MV-4-11 (cell line): ENCODE data around the gene SPHK2.

Source experiments
- DNase-seq: peaks from one replicate; lab custom pipeline; 2025; lab: John Stamatoyannopoulos, UW

SPHK2 gene

DNA sequence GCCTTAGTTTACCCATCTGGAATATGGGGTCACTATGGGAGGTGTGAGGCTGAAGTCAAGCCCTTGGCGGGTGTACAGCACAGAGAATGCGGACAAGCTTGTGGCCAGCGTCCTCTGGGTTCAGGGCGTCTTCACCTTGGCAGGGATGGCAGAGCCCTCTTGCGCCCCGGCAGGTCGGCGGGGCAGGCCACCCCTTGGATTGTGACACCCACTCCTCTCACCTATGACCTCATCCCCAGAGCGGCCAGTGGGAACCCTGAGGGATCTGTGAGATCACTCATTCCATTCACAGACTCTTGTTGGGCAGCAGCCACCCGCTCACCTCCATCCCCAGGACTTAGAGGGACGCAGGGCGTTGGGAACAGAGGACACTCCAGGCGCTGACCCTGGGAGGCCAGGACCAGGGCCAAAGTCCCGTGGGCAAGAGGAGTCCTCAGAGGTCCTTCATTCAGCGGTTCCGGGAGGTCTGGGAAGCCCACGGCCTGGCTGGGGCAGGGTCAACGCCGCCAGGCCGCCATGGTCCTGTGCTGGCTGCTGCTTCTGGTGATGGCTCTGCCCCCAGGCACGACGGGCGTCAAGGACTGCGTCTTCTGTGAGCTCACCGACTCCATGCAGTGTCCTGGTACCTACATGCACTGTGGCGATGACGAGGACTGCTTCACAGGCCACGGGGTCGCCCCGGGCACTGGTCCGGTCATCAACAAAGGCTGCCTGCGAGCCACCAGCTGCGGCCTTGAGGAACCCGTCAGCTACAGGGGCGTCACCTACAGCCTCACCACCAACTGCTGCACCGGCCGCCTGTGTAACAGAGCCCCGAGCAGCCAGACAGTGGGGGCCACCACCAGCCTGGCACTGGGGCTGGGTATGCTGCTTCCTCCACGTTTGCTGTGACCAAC is 12.6 kb upstream of the SPHK2 start, which contains the start of gene SPACA4:
Gene SPACA4, plus strand, starts transcription at position 280 of the 896 bp plus-strand sequence. Its CDS starts 237 bp downstream, at position 517.
- no peak for DNase-seq

DNA sequence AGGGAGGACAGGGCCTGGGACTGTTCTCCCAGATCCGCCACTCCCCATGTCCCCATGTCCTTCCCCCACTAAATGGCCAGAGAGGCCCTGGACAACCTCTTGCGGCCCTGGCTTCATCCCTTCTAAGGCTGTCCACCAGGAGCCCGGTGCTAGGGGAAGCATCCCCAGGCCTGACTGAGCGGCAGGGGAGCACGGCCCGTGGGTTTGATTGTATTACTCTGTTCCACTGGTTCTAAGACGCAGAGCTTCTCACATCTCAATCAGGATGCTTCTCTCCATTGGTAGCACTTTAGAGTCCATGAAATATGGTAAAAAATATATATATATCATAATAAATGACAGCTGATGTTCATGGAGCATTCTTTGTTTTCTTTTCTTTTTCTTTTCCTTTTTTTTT is 11.9 kb upstream of the SPHK2 start:
- no peak for DNase-seq

DNA sequence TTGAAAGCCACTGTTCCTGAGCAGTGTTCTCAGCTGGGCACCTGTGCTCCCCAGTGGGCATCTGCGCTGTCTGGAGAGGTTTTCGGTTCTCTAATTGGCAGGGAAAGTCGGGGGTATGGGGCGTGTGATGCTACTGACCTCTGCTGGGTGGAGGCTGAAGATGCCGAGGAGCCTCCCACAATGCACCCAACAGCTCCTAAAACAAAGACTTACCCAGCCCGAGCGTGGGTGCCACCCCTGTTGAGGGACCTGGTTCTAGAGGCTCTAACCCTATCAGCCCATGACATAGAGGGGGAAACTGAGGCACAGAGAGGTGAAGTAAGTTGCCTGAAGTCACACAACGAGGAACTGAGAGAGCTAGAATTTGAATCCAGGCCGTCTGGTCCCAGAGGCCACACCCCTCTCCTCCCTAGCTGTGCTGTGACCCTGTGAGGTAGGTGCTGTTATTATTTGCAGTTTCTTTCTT is 10.5 kb upstream of the SPHK2 start:
- peak; percentile 85 for DNase-seq

GRCh38 chr19:48609571-48610108 is 9.7 kb upstream of the SPHK2 start:
- DNase-seq, result no peak

DNA sequence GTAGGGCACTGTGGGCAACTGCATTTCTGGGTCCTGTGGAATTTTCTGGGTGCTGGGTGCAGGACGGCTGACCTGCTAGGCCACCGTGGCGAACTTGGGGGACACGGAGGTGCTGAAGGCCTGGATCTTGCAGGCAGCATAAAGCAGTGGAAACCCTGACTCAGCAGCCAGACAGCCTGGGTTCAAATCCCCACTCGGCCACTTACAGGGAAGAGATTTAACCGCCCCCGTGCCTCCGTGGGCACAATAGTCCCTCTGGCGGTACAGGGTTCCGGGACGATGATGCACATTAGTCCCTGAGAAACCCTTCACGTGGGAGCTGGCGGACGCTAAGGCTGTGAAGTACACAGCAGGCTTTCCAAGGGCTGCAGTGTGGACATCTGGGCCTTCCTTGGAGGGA is 7.4 kb upstream of the SPHK2 start:
- DNase-seq, result no peak

GRCh38 chr19:48613024-48613851 is 6.1 kb upstream of the SPHK2 start:
- DNase-seq, result no peak

- DNase-seq, result no peak
These were observed 5.4 kb upstream of the SPHK2 start for GRCh38 chr19:48613852-48614435.

DNA sequence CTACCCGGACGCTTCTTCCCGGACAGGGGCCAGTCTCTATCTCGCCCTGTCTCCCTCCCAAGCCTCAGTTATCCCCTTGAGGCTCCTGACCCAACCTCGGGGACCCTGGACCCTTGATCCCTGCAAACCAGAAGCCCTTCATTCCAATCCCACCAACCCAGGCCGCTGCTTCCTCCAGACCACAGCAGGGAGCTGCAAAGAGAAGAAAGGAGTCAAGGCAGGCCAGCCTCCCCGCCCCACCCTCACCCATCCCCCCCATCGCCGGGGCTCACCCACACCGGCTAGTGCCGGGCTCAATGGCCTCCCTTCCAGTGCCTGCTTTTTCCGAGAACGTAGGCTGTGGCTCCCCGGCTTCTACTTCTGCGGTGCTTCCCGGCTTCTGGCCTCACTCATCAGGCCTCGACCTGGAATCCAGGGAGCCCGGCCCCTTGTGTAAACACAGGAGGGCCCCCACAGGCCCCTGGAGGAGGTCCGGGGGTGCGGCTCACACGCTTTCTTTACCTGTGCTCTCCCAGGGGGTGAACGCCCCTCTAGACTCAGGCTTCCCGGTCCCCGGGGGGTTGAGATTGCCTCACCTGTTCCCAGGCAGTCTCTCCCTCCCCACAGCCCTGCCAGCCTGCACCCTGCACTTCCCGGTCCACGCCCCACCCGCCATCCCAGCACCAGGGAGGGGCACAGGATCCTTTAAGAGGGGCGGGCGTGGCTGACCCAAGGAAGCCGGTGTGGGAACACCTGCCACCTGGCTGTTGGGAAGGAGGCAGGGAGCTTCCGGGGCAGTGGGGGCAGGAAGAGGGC is 4.7 kb upstream of the SPHK2 start, which contains the start of gene FAM83E:
Gene FAM83E, minus strand, starts transcription at position 641 of the 795 bp plus-strand sequence. CDS start 1,704 bp downstream, outside the sequence.
- no peak for DNase-seq

DNA sequence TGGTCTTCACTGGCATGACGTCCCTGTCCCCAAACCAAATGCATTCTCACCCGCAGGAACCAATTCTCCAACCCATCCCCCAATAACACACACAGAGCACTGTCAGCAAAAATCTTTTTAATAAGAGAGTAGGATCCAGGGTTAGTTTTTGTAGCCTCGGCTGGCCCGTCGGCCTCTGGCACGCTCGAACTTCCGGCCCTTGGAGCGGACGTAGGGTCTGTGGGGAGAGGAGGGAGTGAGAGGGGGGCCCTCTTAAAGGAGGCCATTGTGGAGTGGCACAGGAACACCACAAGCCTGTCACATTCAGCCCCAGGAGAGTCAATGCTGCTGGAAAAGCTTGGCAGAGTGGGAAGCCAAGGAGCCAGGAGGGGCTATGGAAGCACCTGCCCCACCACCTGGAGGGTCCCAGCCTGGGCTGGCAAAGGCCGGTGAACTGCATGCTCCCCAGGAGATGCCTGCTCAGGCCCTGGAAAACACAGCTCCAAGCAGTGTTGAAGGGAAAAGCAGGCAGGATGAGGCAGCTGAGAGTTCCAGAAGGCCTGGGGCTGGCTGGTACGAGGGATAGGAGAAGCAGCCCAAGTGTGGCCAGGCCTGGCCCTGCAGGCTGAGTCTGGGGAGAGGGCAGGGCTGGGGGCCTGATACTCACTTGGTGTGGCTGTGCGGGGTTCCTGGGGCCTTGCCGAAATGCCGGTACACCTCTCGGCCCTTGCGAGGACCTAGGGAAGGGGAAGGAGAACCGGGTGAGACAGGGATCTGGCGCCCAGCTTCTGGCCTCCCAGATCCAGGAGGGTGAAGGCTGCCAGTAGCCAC is 3.9 kb upstream of the SPHK2 start:
- DNase-seq, result no peak

DNA sequence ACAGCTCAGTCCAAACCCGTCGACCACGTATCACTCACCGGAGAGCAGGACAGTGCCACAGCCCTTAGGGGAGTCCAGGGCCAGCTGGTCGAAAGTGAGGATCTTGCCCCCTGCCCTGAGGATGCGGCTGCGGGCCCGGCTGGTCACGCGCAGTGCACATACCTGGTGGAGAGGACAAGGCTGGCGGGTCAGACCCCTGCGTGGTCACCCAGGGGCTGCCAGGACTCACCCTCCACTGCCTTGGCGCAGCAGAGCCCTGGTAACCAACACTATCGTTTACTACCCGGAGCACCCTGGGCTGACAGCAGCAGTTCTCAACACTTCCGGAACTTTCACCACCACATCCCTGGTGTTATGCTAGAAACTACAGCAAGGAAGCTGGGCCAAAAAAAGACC is 3.3 kb upstream of the SPHK2 start:
- DNase-seq, result no peak

DNA sequence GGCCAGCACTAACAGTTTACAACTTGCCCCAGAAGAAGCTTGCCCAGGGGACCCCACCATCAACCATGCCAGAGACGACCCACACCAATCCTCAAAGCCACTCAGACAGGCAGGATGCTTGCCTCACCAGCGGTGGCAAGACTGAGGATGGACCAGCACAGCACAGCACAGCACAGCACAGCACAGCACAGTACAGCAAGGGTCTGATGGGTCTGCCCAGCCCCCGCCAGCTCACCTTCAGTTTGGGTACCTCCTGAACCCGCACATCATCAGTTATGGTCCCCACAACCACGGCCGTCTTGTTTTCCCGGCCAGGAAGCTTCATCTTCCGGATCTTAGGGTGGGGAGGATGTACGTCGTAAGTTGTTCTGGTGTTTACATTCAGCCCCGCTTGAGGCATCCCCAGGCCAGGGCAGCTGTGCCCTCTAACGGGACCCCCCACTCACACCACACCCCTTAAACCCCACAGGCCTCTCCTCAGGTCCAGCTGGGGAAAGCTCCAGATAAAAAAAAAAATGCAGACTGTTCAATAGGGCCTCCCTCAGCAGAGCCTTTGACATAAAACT is 2.7 kb upstream of the SPHK2 start:
- no peak for DNase-seq

DNA sequence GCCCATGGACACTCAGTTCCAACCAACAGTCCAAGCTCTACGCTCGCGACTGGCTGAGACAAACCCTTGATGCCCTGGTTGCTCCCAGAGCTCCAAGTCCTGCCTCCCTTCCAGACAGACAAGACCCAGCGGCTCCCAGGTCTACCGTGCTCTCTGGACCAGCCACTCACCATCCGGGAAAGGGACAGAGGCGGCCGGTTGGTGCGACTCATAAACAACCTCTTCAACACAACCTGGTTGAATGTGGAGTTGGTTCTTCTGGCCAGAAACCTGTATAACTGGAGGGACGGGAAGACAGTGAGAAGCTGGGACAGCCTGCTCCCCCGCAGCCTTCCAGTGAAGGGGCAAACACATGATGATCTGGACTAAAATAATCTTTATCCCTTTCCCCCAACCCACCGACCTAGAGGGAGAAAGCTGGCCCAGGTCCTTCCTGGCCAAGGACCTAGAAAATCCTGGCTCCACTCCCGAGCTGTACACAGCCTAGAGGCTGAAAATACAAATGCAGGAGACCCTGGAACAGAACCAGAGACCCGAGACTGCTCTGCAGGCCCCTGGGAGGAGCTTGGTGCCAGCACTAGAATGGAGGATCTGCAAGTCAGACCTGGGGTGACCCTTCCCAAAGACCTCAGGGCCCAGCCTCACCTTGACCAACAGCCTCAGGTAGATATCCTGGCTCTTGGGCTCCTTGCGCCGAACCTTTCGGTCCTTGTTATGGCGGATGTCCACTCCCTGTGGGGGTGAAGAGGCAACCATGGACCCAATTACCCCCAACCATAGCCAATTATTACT is 2.0 kb upstream of the SPHK2 start:
- DNase-seq, result no peak

DNA sequence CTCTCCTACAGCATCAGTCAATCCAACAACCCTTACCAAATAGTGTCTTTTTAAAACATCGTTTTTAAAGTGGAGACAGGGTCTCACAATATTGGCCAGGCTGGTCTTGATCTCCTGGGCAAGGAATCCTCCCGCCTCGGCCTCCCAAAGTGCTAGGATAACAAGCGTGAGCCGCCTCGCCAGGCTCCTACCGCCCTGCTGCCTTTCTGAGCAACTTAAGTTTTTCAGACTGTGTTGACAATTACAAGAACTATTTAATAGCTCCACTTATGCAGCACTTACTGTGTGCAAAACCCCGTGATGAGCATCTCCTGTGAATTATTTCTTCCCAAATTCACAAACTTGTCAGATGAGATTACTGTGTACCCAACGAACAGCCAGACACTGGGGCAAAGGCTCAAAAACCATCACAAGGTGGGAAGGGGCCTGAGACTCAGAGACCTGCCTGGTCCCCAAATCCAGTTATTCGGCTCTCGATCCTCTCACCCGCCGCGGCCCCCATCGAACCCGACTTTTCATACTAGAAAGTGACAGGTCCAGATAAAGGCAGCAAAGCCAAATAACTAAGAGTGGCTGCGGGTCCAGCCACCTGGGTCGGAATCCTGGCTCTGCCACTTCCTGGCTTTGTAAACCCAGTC is 909 bp upstream of the SPHK2 start:
- no peak for DNase-seq

DNA sequence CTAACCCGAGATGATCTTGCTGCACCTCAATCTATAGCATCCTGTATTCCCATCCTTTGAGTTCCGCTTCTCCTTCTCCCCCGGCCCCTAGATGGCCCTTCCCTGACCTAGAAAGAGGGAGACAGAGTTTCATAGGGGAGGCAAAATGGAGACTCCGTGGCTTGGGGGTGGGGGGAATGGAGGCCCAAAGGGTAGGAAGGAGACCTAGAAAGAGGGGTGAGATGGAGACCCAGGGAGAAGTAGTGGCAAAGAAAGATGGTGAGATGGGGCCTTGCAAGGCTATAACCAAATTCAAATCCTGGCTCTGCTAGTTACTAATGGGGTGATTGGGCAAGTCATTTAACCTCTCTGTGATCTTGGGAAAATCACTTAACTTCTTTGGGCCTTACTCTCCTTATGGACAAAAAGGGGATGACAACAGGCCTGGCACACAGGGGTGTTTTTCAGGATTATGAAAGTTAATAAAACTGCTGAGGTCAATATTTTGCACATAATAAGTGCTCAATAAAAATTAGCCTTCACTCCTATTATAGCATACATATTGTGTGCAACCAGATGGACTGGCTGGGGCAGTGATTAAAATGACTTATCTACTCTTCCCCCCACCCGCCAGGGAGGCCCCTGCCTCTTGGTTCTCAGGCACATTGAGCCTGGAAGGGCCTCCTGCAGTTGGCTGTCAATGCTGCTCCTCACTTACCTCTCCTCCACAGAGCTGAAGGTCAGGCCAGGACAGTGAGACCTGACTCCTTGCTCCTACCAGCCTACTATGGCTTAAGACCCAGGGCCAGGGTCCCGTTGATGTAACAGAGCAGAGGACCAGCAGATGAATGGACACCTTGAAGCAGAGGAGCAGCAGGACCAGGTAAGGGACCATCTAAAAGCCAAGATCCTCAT is 633 bp downstream of the SPHK2 start:
- no peak for DNase-seq

- DNase-seq, result no peak
These were observed 4.3 kb downstream of the SPHK2 start for GRCh38 chr19:48623556-48624066.

DNA sequence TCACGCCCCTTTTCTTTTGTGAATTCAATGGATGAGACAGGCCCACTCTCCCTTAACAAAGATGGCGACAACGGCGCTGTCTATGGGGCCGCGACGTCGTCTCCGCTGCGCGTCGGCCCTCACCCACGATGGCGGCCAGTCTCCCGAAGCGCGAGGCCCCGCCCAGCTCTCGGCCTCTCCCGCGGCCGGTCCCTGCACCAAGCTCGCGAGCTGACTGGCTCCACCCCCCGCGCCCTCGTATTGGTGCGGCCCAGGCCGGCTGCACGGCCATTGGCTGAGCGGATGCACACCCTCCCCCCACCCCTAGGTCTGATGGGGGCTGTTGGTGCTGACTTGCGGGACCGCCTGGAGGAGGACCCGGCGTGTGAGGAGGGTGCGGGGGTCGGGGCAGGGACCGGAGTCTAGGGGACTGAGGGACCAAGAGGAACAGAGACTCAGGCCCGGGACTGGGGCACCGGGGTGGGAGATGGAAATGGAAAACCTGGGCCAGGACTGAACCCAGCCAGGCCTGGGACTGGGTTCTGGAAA is 4.8 kb downstream of the SPHK2 start:
- DNase-seq, result peak; percentile 98
